ENCODE measurements around the gene SPEM3.

Gene SPEM3

DNA sequence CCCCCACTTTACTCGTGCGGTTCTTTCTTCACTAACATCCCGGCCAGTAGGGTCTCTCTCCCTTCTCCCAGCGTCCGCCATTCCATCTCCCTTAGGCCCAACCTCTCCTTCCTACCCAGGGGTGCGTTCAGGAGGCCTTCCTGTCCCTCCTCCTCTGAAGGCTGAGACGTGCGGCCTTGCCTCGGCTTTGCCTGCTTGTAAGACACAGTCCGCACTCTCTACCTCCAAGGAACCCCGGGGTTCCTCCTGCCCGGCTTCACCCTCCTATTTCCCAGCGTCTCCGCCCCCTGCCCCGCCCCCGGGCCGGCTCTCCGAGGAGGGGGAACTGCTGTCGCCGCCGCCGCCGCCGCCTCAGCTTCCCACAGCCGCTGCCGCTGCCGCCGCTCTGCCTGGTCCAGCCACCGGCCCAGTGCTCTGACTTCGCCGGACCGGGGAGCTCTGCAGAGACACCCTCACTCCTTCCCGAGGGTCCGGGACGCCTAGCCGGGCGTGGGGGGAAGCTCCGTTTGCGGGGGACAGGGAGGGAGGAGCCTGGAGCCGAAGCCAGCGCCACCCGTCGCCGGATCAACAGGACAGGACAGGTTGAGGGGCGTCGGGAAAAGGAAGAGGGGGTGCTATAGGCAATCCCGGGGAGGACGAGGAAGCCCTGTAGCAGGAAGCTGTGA, 9.4 kb downstream of the SPEM3 start:
- peaks cover 37% of the 10 kb centered on the region for H3K27me3 Mint-ChIP-seq (ENCODE audit: low read depth)
- no peaks in the 10 kb centered on the region for H3K9me3 Mint-ChIP-seq
- H3K27ac Mint-ChIP-seq, result peak overlapping the region; percentile 74
- peaks cover 27% of the 10 kb centered on the region for H3K4me1 Mint-ChIP-seq (ENCODE audit: low read depth)
- H3K4me3 Mint-ChIP-seq, result peak overlapping the region; percentile 76
- H3K36me3 Mint-ChIP-seq (ENCODE audit: low read depth), result peaks cover 15% of the 10 kb centered on the region
- peak; percentile 37 for DNase-seq (ENCODE audit: low spot score)

DNA sequence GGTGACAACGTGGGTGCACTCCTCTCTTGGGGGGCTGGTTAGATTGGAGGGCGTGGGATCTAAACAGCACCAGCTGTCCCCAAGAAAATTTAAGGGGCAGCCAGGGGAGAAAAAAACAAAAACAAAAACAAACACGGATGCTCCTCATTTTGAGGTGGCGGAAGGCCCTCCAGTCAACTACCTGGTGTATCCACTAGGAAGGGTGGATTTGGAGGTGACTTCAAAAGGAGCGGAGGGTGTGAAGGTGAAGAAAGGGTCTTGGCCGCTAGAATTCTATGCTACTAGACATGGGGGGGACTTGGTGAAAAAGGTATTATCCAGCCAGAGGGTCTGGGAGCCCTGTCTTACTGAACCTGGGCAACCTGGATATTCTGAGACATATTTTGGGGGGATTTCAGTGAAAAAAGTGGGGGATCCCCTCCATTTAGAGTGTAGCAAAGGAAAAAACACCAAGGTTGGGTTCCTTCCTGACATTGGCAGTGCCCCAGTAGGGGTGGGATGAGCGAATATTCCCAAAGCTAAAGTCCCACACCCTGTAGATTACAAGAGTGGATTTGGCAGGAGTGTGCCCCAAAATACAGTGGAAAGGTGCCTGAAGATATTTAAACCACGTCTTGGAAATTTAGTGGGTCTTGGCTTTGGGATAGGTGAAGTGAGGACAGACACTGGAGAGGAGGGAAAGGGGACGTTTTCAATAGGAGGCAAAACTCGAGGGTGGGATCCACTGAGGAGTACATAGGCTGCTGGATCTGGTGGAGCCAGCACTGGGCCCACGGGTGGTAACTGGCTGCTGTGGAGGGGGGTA, 10.2 kb downstream of the SPEM3 start:
- H3K9me3 Mint-ChIP-seq, result no peaks in the 10 kb centered on the region
- H3K36me3 Mint-ChIP-seq (ENCODE audit: low read depth), result peaks cover 15% of the 10 kb centered on the region
- peaks cover 42% of the 10 kb centered on the region for H3K27me3 Mint-ChIP-seq (ENCODE audit: low read depth)
- H3K27ac Mint-ChIP-seq, result no peak overlapping the region
- DNase-seq (ENCODE audit: low spot score), result no peak
- peaks cover 27% of the 10 kb centered on the region for H3K4me1 Mint-ChIP-seq (ENCODE audit: low read depth)
- H3K4me3 Mint-ChIP-seq, result peak overlapping the region; percentile 76

DNA sequence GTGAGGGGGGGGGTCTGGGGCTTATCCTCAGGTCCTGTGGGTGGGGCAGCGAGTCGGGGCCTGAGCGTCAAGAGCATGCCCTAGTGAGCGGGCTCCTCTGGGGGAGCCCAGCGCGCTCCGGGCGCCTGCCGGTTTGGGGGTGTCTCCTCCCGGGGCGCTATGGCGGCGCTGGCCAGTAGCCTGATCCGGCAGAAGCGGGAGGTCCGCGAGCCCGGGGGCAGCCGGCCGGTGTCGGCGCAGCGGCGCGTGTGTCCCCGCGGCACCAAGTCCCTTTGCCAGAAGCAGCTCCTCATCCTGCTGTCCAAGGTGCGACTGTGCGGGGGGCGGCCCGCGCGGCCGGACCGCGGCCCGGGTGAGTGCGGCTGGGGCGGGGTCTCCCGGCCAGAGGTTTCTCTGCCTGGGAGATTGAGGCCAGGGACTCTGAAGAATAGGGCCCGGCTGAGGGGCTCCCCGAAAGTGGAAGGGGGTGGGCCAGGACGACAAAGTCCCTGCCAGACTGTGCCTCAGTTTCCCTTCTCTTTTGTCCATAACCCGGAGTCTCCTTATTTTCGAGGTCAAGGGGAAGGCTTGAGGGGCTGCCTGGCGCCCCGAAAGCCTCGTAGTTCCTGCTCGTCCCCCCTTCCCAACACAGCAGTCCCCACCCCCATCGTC, 10.9 kb downstream of the SPEM3 start, which contains the start of gene FGF11:
Gene FGF11, plus strand, starts transcription at position 51 of the 651 bp plus-strand sequence. Its CDS starts 109 bp downstream, at position 160.
- peak; percentile 12 for DNase-seq (ENCODE audit: low spot score)
- peaks cover 49% of the 10 kb centered on the region for H3K27me3 Mint-ChIP-seq (ENCODE audit: low read depth)
- H3K4me1 Mint-ChIP-seq (ENCODE audit: low read depth), result peaks cover 27% of the 10 kb centered on the region

DNA sequence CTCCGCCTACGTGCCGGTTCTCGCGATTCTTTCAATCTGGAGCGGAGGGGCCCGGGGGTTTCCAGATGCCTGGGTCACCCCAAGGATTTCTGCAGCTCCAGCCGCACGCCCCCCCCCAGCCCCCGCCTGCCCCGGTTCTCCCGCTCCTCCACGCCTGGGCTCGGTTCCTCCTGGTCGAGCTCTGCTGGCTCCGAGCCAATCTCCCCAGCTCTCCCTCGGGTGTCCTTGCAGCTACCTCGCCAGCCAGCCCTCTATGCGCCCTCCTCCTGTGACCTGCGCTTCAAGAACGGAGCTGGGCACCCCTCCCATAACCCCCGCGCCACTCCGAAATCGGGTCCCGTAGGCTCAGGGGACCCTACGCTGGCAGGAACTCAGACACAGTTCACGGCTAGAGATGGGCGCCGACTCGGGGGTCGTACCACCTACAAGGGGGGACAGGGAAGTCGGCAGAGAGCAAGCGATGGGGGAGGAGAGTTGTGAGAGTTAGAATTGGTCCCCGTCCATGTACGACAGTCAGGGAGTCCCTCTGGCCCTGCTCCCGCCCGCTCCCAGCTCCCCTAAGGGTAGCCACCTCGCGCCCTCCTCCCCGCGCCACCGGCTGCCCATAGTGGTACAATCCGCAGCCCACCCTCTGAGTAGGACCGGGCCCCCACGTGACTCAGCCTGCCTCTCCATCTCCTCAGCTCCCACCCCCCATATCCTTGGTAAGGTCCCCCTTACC, 11.6 kb downstream of the SPEM3 start:
- peaks cover 27% of the 10 kb centered on the region for H3K4me1 Mint-ChIP-seq (ENCODE audit: low read depth)
- H3K36me3 Mint-ChIP-seq (ENCODE audit: low read depth), result peaks cover 17% of the 10 kb centered on the region
- DNase-seq (ENCODE audit: low spot score), result peak; percentile 55
- H3K27ac Mint-ChIP-seq, result peak overlapping the region; percentile 75
- no peaks in the 10 kb centered on the region for H3K9me3 Mint-ChIP-seq
- peak overlapping the region; percentile 88 for H3K4me3 Mint-ChIP-seq
- H3K27me3 Mint-ChIP-seq (ENCODE audit: low read depth), result peaks cover 55% of the 10 kb centered on the region

More for the DNA sequence above, 10.9 kb downstream of the SPEM3 start, which contains the start of gene FGF11:
- peak within 1 kb of the TSS; percentile 88 for H3K4me3 Mint-ChIP-seq
- no peaks in the 10 kb centered on the region for H3K9me3 Mint-ChIP-seq
- H3K27ac Mint-ChIP-seq, result peak within 1 kb of the TSS; percentile 75
- H3K36me3 Mint-ChIP-seq (ENCODE audit: low read depth), result peaks cover 17% of the 10 kb centered on the region

DNA sequence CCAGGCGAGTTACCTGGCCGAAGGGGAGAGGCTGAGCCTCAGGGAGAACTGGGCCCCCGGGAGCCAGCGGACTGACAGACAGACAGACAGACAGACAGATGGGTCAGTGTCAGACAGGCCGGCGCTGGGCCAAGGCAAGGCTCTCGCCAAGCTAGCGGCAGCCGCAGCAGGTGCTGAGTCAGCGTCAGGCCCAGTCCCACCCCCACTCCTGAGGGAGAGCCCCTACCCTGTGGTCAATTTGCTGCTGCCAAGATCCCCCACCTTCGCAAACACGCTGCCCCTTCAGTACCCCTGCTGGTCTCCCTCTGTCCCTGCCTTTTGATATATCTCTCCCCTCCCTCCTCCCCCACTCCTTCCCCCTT, 12.2 kb downstream of the SPEM3 start:
- H3K27me3 Mint-ChIP-seq (ENCODE audit: low read depth), result peaks cover 60% of the 10 kb centered on the region
- H3K9me3 Mint-ChIP-seq, result no peaks in the 10 kb centered on the region
- peaks cover 21% of the 10 kb centered on the region for H3K36me3 Mint-ChIP-seq (ENCODE audit: low read depth)
- H3K4me1 Mint-ChIP-seq (ENCODE audit: low read depth), result peaks cover 32% of the 10 kb centered on the region
- peak overlapping the region; percentile 88 for H3K4me3 Mint-ChIP-seq
- DNase-seq (ENCODE audit: low spot score), result peak; percentile 20
- H3K27ac Mint-ChIP-seq, result no peak overlapping the region

DNA sequence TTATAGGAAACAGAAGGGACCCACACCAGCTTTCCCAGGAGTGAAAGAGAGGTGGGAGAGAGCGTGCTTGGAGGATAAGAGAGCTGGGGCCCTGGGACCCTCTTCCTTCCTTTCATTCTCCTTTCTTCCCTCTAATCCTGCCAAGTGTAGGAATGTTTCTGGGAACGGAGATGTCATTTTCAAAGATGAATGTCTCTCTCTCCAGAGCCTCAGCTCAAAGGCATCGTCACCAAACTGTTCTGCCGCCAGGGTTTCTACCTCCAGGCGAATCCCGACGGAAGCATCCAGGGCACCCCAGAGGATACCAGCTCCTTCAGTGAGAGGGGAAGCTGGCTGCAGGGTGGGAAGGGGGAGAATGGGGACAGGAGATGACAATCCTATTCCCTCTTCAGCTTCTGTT, 12.6 kb downstream of the SPEM3 start:
- no peak overlapping the region for H3K27ac Mint-ChIP-seq
- DNase-seq (ENCODE audit: low spot score), result no peak
- H3K4me3 Mint-ChIP-seq, result peak overlapping the region; percentile 45
- H3K4me1 Mint-ChIP-seq (ENCODE audit: low read depth), result peaks cover 34% of the 10 kb centered on the region
- H3K36me3 Mint-ChIP-seq (ENCODE audit: low read depth), result peaks cover 21% of the 10 kb centered on the region
- H3K27me3 Mint-ChIP-seq (ENCODE audit: low read depth), result peaks cover 62% of the 10 kb centered on the region
- H3K9me3 Mint-ChIP-seq, result no peaks in the 10 kb centered on the region

DNA sequence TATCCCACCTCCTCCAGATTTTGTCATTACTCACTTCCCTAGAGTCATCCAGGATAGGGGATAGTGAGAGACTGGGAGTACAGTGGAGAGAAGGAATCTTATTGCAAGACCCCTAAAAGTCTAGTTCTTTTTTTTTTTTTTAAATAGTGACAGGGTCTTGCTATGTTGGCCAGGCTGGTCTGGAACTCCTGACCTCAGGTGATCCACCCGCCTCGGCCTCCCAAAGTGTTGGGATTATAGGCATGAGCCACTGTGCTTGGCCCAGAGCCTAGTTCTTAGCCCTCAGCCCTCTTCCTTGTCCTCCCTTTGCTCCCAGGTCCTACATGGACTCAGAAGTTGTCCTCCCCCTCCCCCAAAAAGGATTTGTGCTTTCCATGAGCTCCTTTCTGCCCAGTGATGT, 13.5 kb downstream of the SPEM3 start:
- no peaks in the 10 kb centered on the region for H3K9me3 Mint-ChIP-seq
- H3K36me3 Mint-ChIP-seq (ENCODE audit: low read depth), result peaks cover 20% of the 10 kb centered on the region
- peaks cover 65% of the 10 kb centered on the region for H3K27me3 Mint-ChIP-seq (ENCODE audit: low read depth)
- H3K27ac Mint-ChIP-seq, result no peak overlapping the region
- peaks cover 33% of the 10 kb centered on the region for H3K4me1 Mint-ChIP-seq (ENCODE audit: low read depth)
- H3K4me3 Mint-ChIP-seq, result no peak overlapping the region
- DNase-seq (ENCODE audit: low spot score), result no peak

DNA sequence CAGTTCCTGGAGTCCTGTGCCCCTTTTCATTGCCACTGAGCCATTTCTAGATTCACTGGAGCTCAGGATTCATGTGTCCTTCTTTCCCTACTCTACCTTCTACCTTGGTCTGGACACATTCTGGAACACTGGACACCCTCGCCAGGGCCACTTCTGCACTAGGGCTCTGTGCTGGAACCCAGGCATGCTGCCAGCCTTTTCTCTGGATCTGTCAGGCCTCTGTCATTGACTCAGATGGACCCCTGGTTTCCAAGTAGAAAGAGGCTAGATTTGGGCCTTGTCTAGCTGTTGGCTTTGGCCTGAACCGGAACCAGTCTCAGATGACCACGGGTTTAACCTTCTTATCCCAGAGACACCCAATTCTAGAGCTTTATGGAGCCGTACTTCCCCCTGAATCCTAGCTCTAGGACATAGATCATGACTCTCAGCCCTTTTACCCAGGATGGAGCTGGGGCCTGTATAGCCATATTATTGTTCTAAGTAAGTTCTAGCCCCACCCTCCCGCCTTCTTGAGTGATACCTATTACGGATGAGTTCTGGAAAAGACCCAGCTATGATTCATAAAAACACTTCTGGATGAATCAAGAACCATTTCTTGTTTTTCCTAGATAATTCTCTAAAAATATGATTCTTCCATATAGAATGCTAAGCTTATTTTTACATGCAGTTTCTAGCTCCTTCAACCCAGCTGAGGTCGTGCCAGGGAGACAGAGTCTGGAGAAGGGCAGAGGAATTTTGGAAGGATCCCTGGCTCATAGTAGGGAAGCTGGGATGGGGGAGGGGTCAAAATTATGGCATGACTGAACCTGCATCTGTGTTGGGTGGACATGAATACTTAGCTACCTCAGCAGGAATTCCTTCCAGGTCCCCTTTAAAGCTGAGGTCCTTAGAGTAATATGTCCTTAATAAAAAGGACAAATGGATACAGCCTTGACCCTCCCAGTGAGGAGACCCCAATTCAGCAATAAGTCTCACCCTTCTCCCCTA, 15.1 kb downstream of the SPEM3 start:
- Mint-ChIP-seq H3K27ac (no peak overlapping the region), H3K4me3 (no peak overlapping the region)
- DNase-seq (ENCODE audit: low spot score), result no peak

DNA sequence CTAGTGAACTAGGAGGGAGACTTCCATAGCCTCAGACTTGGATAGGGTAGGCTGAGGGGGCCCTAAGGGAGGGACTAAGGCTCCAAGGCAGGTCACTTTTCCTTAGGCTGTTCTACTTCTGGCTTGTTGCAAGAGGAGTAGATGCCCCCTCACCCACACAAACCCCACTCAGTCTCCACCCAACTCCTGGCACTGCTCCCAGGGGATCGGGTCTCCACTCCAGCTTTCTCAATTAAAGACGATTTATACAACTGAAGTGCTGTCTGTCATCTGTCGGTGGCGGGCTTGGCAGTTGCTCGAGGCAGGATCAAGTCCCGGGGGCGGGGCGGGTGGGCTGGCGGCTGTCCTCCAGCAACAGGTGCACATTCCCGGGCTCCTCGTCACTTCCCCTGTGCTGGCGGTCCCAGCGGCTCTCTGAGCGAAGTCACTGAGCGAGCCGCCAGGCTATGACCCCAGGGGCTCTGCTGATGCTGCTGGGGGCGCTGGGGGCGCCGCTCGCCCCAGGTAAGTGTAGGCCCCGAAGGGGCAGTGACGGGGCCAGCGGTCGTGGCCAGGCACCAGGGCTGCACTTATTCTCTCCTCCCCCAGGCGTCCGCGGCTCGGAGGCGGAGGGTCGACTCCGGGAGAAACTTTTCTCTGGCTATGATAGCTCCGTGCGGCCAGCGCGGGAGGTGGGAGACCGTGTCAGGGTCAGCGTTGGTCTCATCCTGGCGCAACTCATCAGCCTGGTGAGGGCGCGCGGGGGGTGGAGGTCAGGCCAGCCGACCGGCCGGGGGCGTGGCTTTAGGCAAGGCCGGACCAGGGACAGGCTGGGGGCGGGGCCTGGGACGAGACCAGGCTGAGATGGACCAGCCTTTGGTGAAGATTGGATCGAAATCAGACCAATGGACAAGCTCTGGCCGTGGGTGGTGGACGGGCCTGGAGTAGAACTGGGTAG, 16.3 kb downstream of the SPEM3 start, which contains the start of gene CHRNB1:
Gene CHRNB1, plus strand, starts transcription at position 380 of the 937 bp plus-strand sequence. Its CDS starts 67 bp downstream, at position 447.
- H3K27ac Mint-ChIP-seq, result no peak within 1 kb of the TSS
- H3K27me3 Mint-ChIP-seq (ENCODE audit: low read depth), result peaks cover 55% of the 10 kb centered on the region
- no peaks in the 10 kb centered on the region for H3K9me3 Mint-ChIP-seq
- peak; percentile 26 for DNase-seq (ENCODE audit: low spot score)
- peaks cover 22% of the 10 kb centered on the region for H3K4me1 Mint-ChIP-seq (ENCODE audit: low read depth)
- H3K4me3 Mint-ChIP-seq, result peak within 1 kb of the TSS; percentile 80
- peaks cover 20% of the 10 kb centered on the region for H3K36me3 Mint-ChIP-seq (ENCODE audit: low read depth)

More for the DNA sequence above, 15.1 kb downstream of the SPEM3 start:
- Mint-ChIP-seq H3K9me3 (no peaks in the 10 kb centered on the region), H3K4me1 (ENCODE audit: low read depth) (peaks cover 26% of the 10 kb centered on the region), H3K36me3 (ENCODE audit: low read depth) (peaks cover 21% of the 10 kb centered on the region), H3K27me3 (ENCODE audit: low read depth) (peaks cover 60% of the 10 kb centered on the region)

DNA sequence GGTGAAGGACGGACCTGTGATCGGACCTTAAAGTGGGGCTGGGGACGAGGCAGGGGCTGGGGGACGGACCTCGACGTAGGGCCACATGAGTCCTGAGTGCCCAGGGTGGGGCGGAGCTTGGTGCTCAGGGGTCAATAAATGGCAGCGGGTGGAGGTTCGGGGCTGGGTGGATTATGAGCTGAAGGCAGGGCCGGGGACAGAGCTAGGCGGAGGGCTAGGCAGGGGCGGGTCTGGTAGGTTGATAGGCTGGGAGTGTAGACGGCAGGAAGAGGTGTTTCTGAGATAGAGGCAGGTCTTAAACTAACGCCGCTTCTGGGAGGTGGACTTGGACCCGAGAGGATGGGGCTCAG, 16.9 kb downstream of the SPEM3 start:
- peak overlapping the region; percentile 80 for H3K4me3 Mint-ChIP-seq
- peaks cover 20% of the 10 kb centered on the region for H3K36me3 Mint-ChIP-seq (ENCODE audit: low read depth)
- DNase-seq (ENCODE audit: low spot score), result peak; percentile 17
- H3K9me3 Mint-ChIP-seq, result no peaks in the 10 kb centered on the region
- no peak overlapping the region for H3K27ac Mint-ChIP-seq
- peaks cover 50% of the 10 kb centered on the region for H3K27me3 Mint-ChIP-seq (ENCODE audit: low read depth)
- H3K4me1 Mint-ChIP-seq (ENCODE audit: low read depth), result peaks cover 18% of the 10 kb centered on the region

DNA sequence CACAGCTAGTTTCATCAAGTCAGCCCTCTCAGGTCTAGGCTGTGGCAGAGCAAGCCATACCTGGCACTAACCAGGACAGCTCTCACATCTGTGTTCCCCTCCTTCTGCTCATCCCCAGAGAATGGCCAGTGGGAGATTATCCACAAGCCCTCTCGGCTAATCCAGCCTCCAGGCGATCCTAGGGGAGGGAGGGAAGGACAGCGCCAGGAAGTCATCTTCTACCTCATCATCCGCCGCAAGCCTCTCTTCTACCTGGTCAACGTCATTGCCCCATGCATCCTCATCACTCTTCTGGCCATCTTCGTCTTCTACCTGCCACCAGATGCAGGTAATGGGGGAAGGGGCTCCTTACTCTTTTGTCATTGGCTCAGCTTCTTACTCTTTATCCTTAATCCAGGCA, 19.8 kb downstream of the SPEM3 start:
- Mint-ChIP-seq H3K4me3 (no peak overlapping the region), H3K27me3 (ENCODE audit: low read depth) (peaks cover 33% of the 10 kb centered on the region), H3K27ac (no peak overlapping the region), H3K9me3 (no peaks in the 10 kb centered on the region), H3K36me3 (ENCODE audit: low read depth) (peaks cover 21% of the 10 kb centered on the region), H3K4me1 (ENCODE audit: low read depth) (peaks cover 16% of the 10 kb centered on the region)
- no peak for DNase-seq (ENCODE audit: low spot score)

Data from T-helper 2 cell treated with Interferon-gamma antibody and Interleukin-4, amounts not matched to agents 5 μg/mL and 100 μg/mL, for 36 hours (primary cell).